ACHN (cell line): ENCODE data around the gene KRTAP22-1.

Experiments used
- DNase-seq: peaks from one replicate; pipeline ENCODE4 v3.0.0-alpha.2; 2015
- in situ Hi-C: cut with HindIII; loops from 2 replicates; pipeline ENCODE4 v1.10.0; 2017; ENCODE audit warnings: low sequenced_read_pairs, low pct_ligation_motif_present, low pct_unique_long_range_greater_than_20kb

The KRTAP22-1 gene

GRCh38 chr21:30600787-30601186 lies at the start of gene KRTAP22-1:
Gene KRTAP22-1 (plus strand): TSS chr21:30601087.
- in situ Hi-C loops: no loop called here
- no peak for DNase-seq

- no peak for DNase-seq
- in situ Hi-C loops: no loop called here
Measured at GRCh38 chr21:30552782-30553181, 48.1 kb upstream of the KRTAP22-1 start.

- no peak for DNase-seq
- in situ Hi-C loops: no loop called here
Measured at GRCh38 chr21:30555095-30555494, 45.8 kb upstream of the KRTAP22-1 start.

GRCh38 chr21:30561264-30561895 lies 39.5 kb upstream of the KRTAP22-1 start, which contains the start of gene KRTAP19-7:
Gene KRTAP19-7 (minus strand): TSS chr21:30561314. CDS start chr21:30561289, 25 bp downstream.
- in situ Hi-C loops: no loop called here
- no peak for DNase-seq

- in situ Hi-C loops: no loop called here
- no peak for DNase-seq
Measured at GRCh38 chr21:30561957-30562356, 38.9 kb upstream of the KRTAP22-1 start.

GRCh38 chr21:30563072-30563471 lies 37.8 kb upstream of the KRTAP22-1 start:
- in situ Hi-C loops: no loop called here
- DNase-seq: no peak

- in situ Hi-C loops: no loop called here
- no peak for DNase-seq
Measured at GRCh38 chr21:30563630-30564029, 37.3 kb upstream of the KRTAP22-1 start.

GRCh38 chr21:30567617-30568016 lies 33.3 kb upstream of the KRTAP22-1 start:
- in situ Hi-C loops: no loop called here
- DNase-seq: no peak

- in situ Hi-C loops: no loop called here
- DNase-seq: no peak
Measured at GRCh38 chr21:30577766-30578165, 23.1 kb upstream of the KRTAP22-1 start.

- DNase-seq: no peak
- in situ Hi-C loops: no loop called here
Measured at GRCh38 chr21:30579346-30579745, 21.5 kb upstream of the KRTAP22-1 start.

- no peak for DNase-seq
- in situ Hi-C loops: no loop called here
Measured at GRCh38 chr21:30580132-30580531, 20.8 kb upstream of the KRTAP22-1 start.

GRCh38 chr21:30582870-30583269 lies 18.0 kb upstream of the KRTAP22-1 start:
- no peak for DNase-seq
- in situ Hi-C loops: no loop called here

GRCh38 chr21:30590297-30590696 lies 10.6 kb upstream of the KRTAP22-1 start, which contains the start of gene KRTAP22-2:
Gene KRTAP22-2 (minus strand): TSS chr21:30590397.
- DNase-seq: no peak
- in situ Hi-C loops: no loop called here

- DNase-seq: no peak
- in situ Hi-C loops: no loop called here
Measured at GRCh38 chr21:30592140-30592539, 8.7 kb upstream of the KRTAP22-1 start, which contains the start of gene KRTAP6-3. Gene KRTAP6-3 (plus strand): TSS chr21:30592440. CDS start chr21:30592446, 6 bp downstream.

GRCh38 chr21:30598802-30599201 lies 2.1 kb upstream of the KRTAP22-1 start, which contains the start of gene KRTAP6-2:
Gene KRTAP6-2 (minus strand): TSS chr21:30598902. CDS start chr21:30598874, 28 bp downstream.
- no peak for DNase-seq
- in situ Hi-C loops: no loop called here

GRCh38 chr21:30605968-30606367 lies 5.1 kb downstream of the KRTAP22-1 start:
- in situ Hi-C loops: no loop called here

GRCh38 chr21:30612132-30612531 lies 11.2 kb downstream of the KRTAP22-1 start:
- in situ Hi-C loops: no loop called here
- no peak for DNase-seq

More at GRCh38 chr21:30605968-30606367, 5.1 kb downstream of the KRTAP22-1 start:
- DNase-seq: no peak

GRCh38 chr21:30613836-30614235 lies 12.9 kb downstream of the KRTAP22-1 start, which contains the start of gene KRTAP6-1:
Gene KRTAP6-1 (minus strand): TSS chr21:30613930. CDS start chr21:30613904, 26 bp downstream.
- in situ Hi-C loops: no loop called here
- no peak for DNase-seq

- in situ Hi-C loops: no loop called here
- DNase-seq: no peak
Measured at GRCh38 chr21:30615199-30615598, 14.3 kb downstream of the KRTAP22-1 start.

GRCh38 chr21:30616125-30616524 lies 15.2 kb downstream of the KRTAP22-1 start, which contains the start of gene KRTAP20-1:
Gene KRTAP20-1 (plus strand): TSS chr21:30616425. CDS start chr21:30616455, 30 bp downstream.
- in situ Hi-C loops: no loop called here
- DNase-seq: no peak
